IMR-90 (cell line): ENCODE results near the gene METTL8. TPM values are rescaled to one million over a fixed set of nuclear protein-coding genes. Genes with fewer than 3 reads are reported as not detected.

Experiments used
- ATAC-seq: fragments of 200-7000 bp; cut with Tn5 transposase; 2 replicates; pipeline ENCODE4 v1.9.1; 2020; ENCODE audit warnings: low read depth, mild to moderate bottlenecking, moderate library complexity
- BruUV-seq: library from RNA; stranded (reverse); fragments of 400-500 nt; replicated peaks from 2 replicates; lab custom pipeline; 2021; lab: Mats Ljungman, UMichigan
- CTCF ChIA-PET: fragments of 300-600 bp; formaldehyde crosslinking; extraction: SDS; loops from one replicate; lab custom pipeline; 2021; ENCODE audit warnings: antibody characterized with exemption; lab: Yijun Ruan, JAX
- POLR2A ChIA-PET: fragments of 300-600 bp; sonication (Branson Sonifier 250); formaldehyde crosslinking; loops from one replicate; lab custom pipeline; 2022; ENCODE audit warnings: antibody characterized with exemption; ENCODE audit not compliant: unreplicated experiment; lab: Charles Lee
- DNase-seq: peaks from one replicate; pipeline ENCODE4 v3.0.0; 2013
- H2AFZ ChIP-seq: replicated peaks from 2 replicates; pipeline ENCODE3; 2013; ENCODE audit warnings: low read length, mild to moderate bottlenecking; ENCODE audit not compliant: poor library complexity
- H2AK5ac ChIP-seq: 2 replicates; pipeline ENCODE4 v1.6.1; 2013; ENCODE audit warnings: low read depth, low read length, inconsistent platforms
- H2AK9ac ChIP-seq: replicated peaks from 2 replicates; pipeline ENCODE3; 2013; ENCODE audit warnings: mild to moderate bottlenecking, low read depth, low read length, moderate library complexity; ENCODE audit not compliant: poor library complexity
- H2BK120ac ChIP-seq: 2 replicates; pipeline ENCODE4 v1.6.1; 2013; ENCODE audit warnings: low read depth, low read length, inconsistent platforms
- H2BK15ac ChIP-seq: 3 replicates; pipeline ENCODE4 v1.6.1; 2013; ENCODE audit warnings: low read depth, low read length, inconsistent platforms
- H2BK20ac ChIP-seq: 2 replicates; pipeline ENCODE4 v1.6.1; 2013; ENCODE audit warnings: low read depth, mild to moderate bottlenecking, inconsistent platforms, low read length, moderate library complexity
- H2BK5ac ChIP-seq: 2 replicates; pipeline ENCODE4 v1.6.1; 2013; ENCODE audit warnings: mild to moderate bottlenecking, low read depth, low read length, inconsistent platforms; ENCODE audit not compliant: poor library complexity, severe bottlenecking
- H3K14ac ChIP-seq: replicated peaks from 2 replicates; pipeline ENCODE4 v1.6.1; 2013; ENCODE audit warnings: low read depth, low read length, inconsistent platforms
- H3K18ac ChIP-seq: 2 replicates; pipeline ENCODE4 v1.6.1; 2013; ENCODE audit warnings: low read depth, low read length, control low read depth
- H3K23ac ChIP-seq: 2 replicates; pipeline ENCODE4 v1.6.1; 2013; ENCODE audit warnings: low read depth, low read length, inconsistent platforms
- H3K27ac ChIP-seq: 2 replicates; pipeline ENCODE4 v1.5.1; 2013; ENCODE audit warnings: mild to moderate bottlenecking, control low read depth, low read length; ENCODE audit not compliant: insufficient read depth
- H3K27me3 ChIP-seq: 2 replicates; pipeline ENCODE4 v1.6.1; 2013; ENCODE audit warnings: low read length; ENCODE audit not compliant: control insufficient read depth, insufficient read depth
- H3K36me3 ChIP-seq: 2 replicates; pipeline ENCODE4 v1.6.1; 2013; ENCODE audit warnings: low read length, mixed read lengths; ENCODE audit not compliant: control insufficient read depth, insufficient read depth
- H3K4ac ChIP-seq: 2 replicates; pipeline ENCODE4 v1.6.1; 2013; ENCODE audit warnings: low read depth, low read length, inconsistent platforms
- H3K4me1 ChIP-seq: 2 replicates; pipeline ENCODE4 v1.6.1; 2013; ENCODE audit warnings: low read length, mixed read lengths; ENCODE audit not compliant: control insufficient read depth, insufficient read depth
- H3K4me2 ChIP-seq: 2 replicates; pipeline ENCODE4 v1.6.1; 2013; ENCODE audit warnings: low read depth, mild to moderate bottlenecking, control low read depth, low read length, moderate library complexity
- H3K4me3 ChIP-seq: 2 replicates; pipeline ENCODE4 v1.5.1; 2013; ENCODE audit warnings: low read depth, mild to moderate bottlenecking, control low read depth, low read length, moderate library complexity; ENCODE audit not compliant: insufficient read depth
- H3K56ac ChIP-seq: 2 replicates; pipeline ENCODE4 v1.6.1; 2013; ENCODE audit warnings: low read length, inconsistent platforms; ENCODE audit not compliant: insufficient read depth; ENCODE audit errors: extremely low read depth
- H3K79me1 ChIP-seq, 2 experiments: 2 replicates each; pipeline ENCODE4 v1.6.1; 2013; ENCODE audit warnings: low read length in 2 of 2, inconsistent platforms in 1 of 2, low read depth in 1 of 2
- H3K9ac ChIP-seq: 2 replicates; pipeline ENCODE4 v1.6.1; 2013; ENCODE audit warnings: low read depth, low read length, control low read depth
- H3K9me1 ChIP-seq: 2 replicates; pipeline ENCODE4 v1.6.1; 2013; ENCODE audit warnings: low read length, inconsistent platforms; ENCODE audit not compliant: insufficient read depth
- H3K9me3 ChIP-seq: 2 replicates; pipeline ENCODE4 v1.6.1; 2013; ENCODE audit warnings: low read length; ENCODE audit not compliant: control insufficient read depth, insufficient read depth
- H4K20me1 ChIP-seq: 2 replicates; pipeline ENCODE4 v1.6.1; 2013; ENCODE audit warnings: low read length, inconsistent platforms; ENCODE audit not compliant: insufficient read depth
- H4K5ac ChIP-seq: 2 replicates; pipeline ENCODE4 v1.6.1; 2013; ENCODE audit warnings: mild to moderate bottlenecking, low read depth, low read length, control low read depth
- H4K8ac ChIP-seq, 2 experiments: 2 replicates each; pipeline ENCODE4 v1.6.1; 2013; ENCODE audit warnings: low read depth in 2 of 2, low read length in 2 of 2, control low read depth in 1 of 2, inconsistent platforms in 1 of 2
- H4K91ac ChIP-seq: 2 replicates; pipeline ENCODE4 v1.6.1; 2013; ENCODE audit warnings: low read depth, low read length, inconsistent platforms; ENCODE audit not compliant: insufficient read depth
- CTCF ChIP-seq: conservative IDR thresholded peaks from 2 replicates; pipeline ENCODE4 v1.5.1; 2012; ENCODE audit warnings: mild to moderate bottlenecking, low read depth, low read length, improper control_type of control experiment
- FOS ChIP-seq: fragments of 150-350 bp; IDR thresholded peaks from 2 replicates; pipeline ENCODE4 v1.6.1; 2016; ENCODE audit warnings: low read depth, low read length
- MAZ ChIP-seq: IDR thresholded peaks from 2 replicates; pipeline ENCODE4 v1.6.1; 2012; ENCODE audit warnings: low read depth, mild to moderate bottlenecking, low read length, improper control_type of control experiment, moderate library complexity, borderline replicate concordance
- MXI1 ChIP-seq: IDR thresholded peaks from 2 replicates; pipeline ENCODE4 v1.6.1; 2012; ENCODE audit warnings: low read depth, mild to moderate bottlenecking, low read length, moderate library complexity, borderline replicate concordance
- NFE2L2 ChIP-seq: fragments of 150-350 bp; IDR thresholded peaks from 2 replicates; pipeline ENCODE4 v1.6.1; 2016; ENCODE audit warnings: low read depth, mild to moderate bottlenecking, low read length
- POLR2A ChIP-seq: IDR thresholded peaks from 2 replicates; pipeline ENCODE4 v1.6.1; 2012; ENCODE audit warnings: mild to moderate bottlenecking, low read depth, low read length
- RAD21 ChIP-seq: IDR thresholded peaks from 2 replicates; pipeline ENCODE4 v1.6.1; 2012; ENCODE audit warnings: low read length, improper control_type of control experiment
- RCOR1 ChIP-seq: IDR thresholded peaks from 2 replicates; pipeline ENCODE4 v1.6.1; 2012; ENCODE audit warnings: mild to moderate bottlenecking, low read length, improper control_type of control experiment; ENCODE audit not compliant: insufficient replicate concordance
- RFX5 ChIP-seq: IDR thresholded peaks from 2 replicates; pipeline ENCODE4 v1.8.0; 2012; ENCODE audit warnings: low read depth, mild to moderate bottlenecking, low read length, moderate library complexity
- SMC3 ChIP-seq: fragments of 150-350 bp; IDR thresholded peaks from 2 replicates; pipeline ENCODE4 v1.6.1; 2016; ENCODE audit warnings: low read depth, mild to moderate bottlenecking, antibody characterized with exemption, low read length, moderate library complexity
- WGBS, 2 experiments: methylation state at CpG; one replicate each; pipeline versions ENCODE4 v1.1.5 to v1.1.7; 2013; ENCODE audit warnings: missing lambda C conversion rate in 2 of 2; ENCODE audit not compliant: insufficient read length in 1 of 2; ENCODE audit errors: extremely low coverage in 2 of 2; 5-methylcytosine and 5-hydroxymethylcytosine counted together
- dilution Hi-C: fragments of 300-500 bp; cut with HindIII; formaldehyde crosslinking; loops from one replicate; pipeline ENCODE4 v1.14.3; 2018; ENCODE audit warnings: low sequenced_read_pairs; ENCODE audit not compliant: unreplicated experiment
- in situ Hi-C: fragments of 300-500 bp; cut with MboI; formaldehyde crosslinking; loops from 3 replicates; pipeline ENCODE4 v1.14.3; 2019; ENCODE audit warnings: low sequenced_read_pairs, inconsistent platforms, mixed read lengths
- intact Hi-C: fragments of 100-400 bp; cut with micrococcal nuclease; formaldehyde crosslinking; loops from 2 replicates; pipeline ENCODE4 v1.10.0; 2022
- polyA plus RNA-seq, 3 experiments: library from polyadenylated mRNA; depleted of rRNA; stranded (reverse); fragments of >200 nt; gene quantifications; 2 replicates each; pipeline ENCODE4 v1.2.3, GENCODE V29; 2012; ENCODE audit warnings: low replicate concordance in 1 of 3
- total RNA-seq: library from RNA; depleted of rRNA; stranded (reverse); fragments of >200 nt; gene quantifications from 2 replicates; pipeline ENCODE4 v1.2.3, GENCODE V29; 2012
- TF ChIP-seq, protein P1 (sequence below): fragments of 150-350 bp; IDR thresholded peaks from 2 replicates; pipeline ENCODE4 v1.6.1; 2016; ENCODE audit warnings: low read depth, mild to moderate bottlenecking, low read length, moderate library complexity, borderline replicate concordance

Gene METTL8
- total and polyA plus RNA-seq, 2 of the 4 experiments (the other 2 are of a cell fraction): 6.9 to 10.6 TPM

GRCh38 chr2:171404261-171404660, 29.5 kb downstream of the METTL8 start:
- peak overlapping the region; percentile 61; the same call in 1 of the 2 replicates for H3K23ac ChIP-seq
- H2BK5ac ChIP-seq: peak overlapping the region; percentile 92
- H3K4me2 ChIP-seq: no peak overlapping the region; the same call in 1 of the 2 replicates
- dilution Hi-C loops (no loop called here), intact Hi-C loops (no loop called here), in situ Hi-C loops (no loop called here)
- ChIA-PET POLR2A (no interaction called here), CTCF (no interaction called here)
- H3K9me1 ChIP-seq: peaks cover 3% of the 10 kb centered on the region
- TF ChIP-seq FOS: 0 out of 2 replicates have a peak, but pooled peaks have one; percentile 12
- TF ChIP-seq RFX5: no peak
- TF ChIP-seq MAZ: no peak
- TF ChIP-seq MXI1: no peak
- no peak for TF ChIP-seq SMC3
- TF ChIP-seq CTCF: no peak
- TF ChIP-seq NFE2L2: no peak
- peak; percentile 48 for TF ChIP-seq RCOR1
- TF ChIP-seq POLR2A: no peak
- no peak for TF ChIP-seq RAD21
- TF ChIP-seq, protein P1, sequence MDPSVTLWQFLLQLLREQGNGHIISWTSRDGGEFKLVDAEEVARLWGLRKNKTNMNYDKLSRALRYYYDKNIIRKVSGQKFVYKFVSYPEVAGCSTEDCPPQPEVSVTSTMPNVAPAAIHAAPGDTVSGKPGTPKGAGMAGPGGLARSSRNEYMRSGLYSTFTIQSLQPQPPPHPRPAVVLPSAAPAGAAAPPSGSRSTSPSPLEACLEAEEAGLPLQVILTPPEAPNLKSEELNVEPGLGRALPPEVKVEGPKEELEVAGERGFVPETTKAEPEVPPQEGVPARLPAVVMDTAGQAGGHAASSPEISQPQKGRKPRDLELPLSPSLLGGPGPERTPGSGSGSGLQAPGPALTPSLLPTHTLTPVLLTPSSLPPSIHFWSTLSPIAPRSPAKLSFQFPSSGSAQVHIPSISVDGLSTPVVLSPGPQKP: no peak
- no peak overlapping the region for H2AK9ac ChIP-seq
- H4K20me1 ChIP-seq: no peaks in the 10 kb centered on the region
- peak overlapping the region; percentile 11; the same call in 1 of the 2 replicates for H3K14ac ChIP-seq
- H3K27me3 ChIP-seq: no peaks in the 10 kb centered on the region
- peak overlapping the region; percentile 35; the same call in 1 of the 2 replicates for H4K5ac ChIP-seq
- peak overlapping the region; percentile 38; the same call in 1 of the 2 replicates for H3K18ac ChIP-seq
- H3K36me3 ChIP-seq: no peaks in the 10 kb centered on the region
- no peaks in the 10 kb centered on the region for H3K9me3 ChIP-seq
- peak overlapping the region; percentile 75 for H2AFZ ChIP-seq
- DNase-seq: peak; percentile 79
- no TSS peak for BruUV-seq
- WGBS, 2 experiments: 64% methylated on average over 3 of the region's 5 CpGs; no CpG with 5 or more reads in 1 of the 2 experiments
- peaks cover 4% of the 10 kb centered on the region; the same call in 1 of the 2 replicates for H3K4me1 ChIP-seq
- H3K4me3 ChIP-seq: no peak overlapping the region
- H3K79me1 ChIP-seq: peaks cover 21 to 23% of the 10 kb centered on the region in 2 experiments; a peak in 2 of 4 replicates
- H3K9ac ChIP-seq: no peak overlapping the region
- H4K91ac ChIP-seq: peak overlapping the region; percentile 7; the same call in 1 of the 2 replicates
- no peak overlapping the region for H3K27ac ChIP-seq
- H3K56ac ChIP-seq: no peak overlapping the region
- H4K8ac ChIP-seq: peak overlapping the region in 1 of 2 experiments; percentile 93; a peak in 2 of 4 replicates
- peak overlapping the region; percentile 87; the same call in 1 of the 2 replicates for H2AK5ac ChIP-seq
- H2BK120ac ChIP-seq: peak overlapping the region; percentile 71
- peak; percentile 90 for ATAC-seq
- H2BK15ac ChIP-seq: peak overlapping the region; percentile 13; the same call in 2 of the 3 replicates
- peak overlapping the region; percentile 58 for H3K4ac ChIP-seq
- peak overlapping the region; percentile 40 for H2BK20ac ChIP-seq
